K562 (cell line): ENCODE measurements around the gene TSPAN18. TPM values are rescaled to one million over a fixed set of nuclear protein-coding genes. Genes with fewer than 3 reads are reported as not detected.
A peak's percentile ranks its signal among the peaks of the same experiment; 100 is the strongest.

Experiments used
- ATAC-seq: fragments of 200-7000 bp; cut with Tn5 transposase; 3 replicates; pipeline ENCODE4 v1.9.1; 2020; ENCODE audit warnings: moderate library complexity
- BruUV-seq: library from RNA; stranded (reverse); fragments of 400-500 nt; replicated peaks from 2 replicates; lab custom pipeline; 2021; lab: Mats Ljungman, UMichigan
- CTCF ChIA-PET: fragments of 300-600 bp; formaldehyde crosslinking; extraction: SDS; loops from one replicate; lab custom pipeline; 2021; ENCODE audit warnings: low intra/inter-chr PET ratio; lab: Yijun Ruan, JAX
- POLR2A ChIA-PET: fragments of 300-600, 350-650 bp; sonication (Branson Sonifier 250); formaldehyde crosslinking; extraction: SDS; loops from one replicate; lab custom pipeline; 2021; ENCODE audit warnings: antibody characterized with exemption, inconsistent platforms; lab: Yijun Ruan, JAX
- DNase-seq, 4 experiments: peaks; one replicate each; pipeline versions ENCODE4 v3.0.0 to v3.0.0-alpha.2; 2011 to 2018; ENCODE audit warnings: low spot score in 3 of 4, mixed read lengths in 3 of 4; ENCODE audit errors: extremely low read depth in 1 of 4
- FAIRE-seq: peaks from 2 replicates; lab custom pipeline; 2011; peaks lifted over from hg19 to GRCh38; lab: Jason Lieb, UNC
- H2AFZ ChIP-seq: 2 replicates; pipeline ENCODE4 v1.6.0; 2011; ENCODE audit warnings: low read depth, low read length, control low read depth, inconsistent platforms
- H3K27ac ChIP-seq: fragments of 200-600 bp; 3 replicates; pipeline ENCODE4 v1.8.0; 2011; ENCODE audit warnings: low read depth, mild to moderate bottlenecking, control low read depth, inconsistent platforms, low read length, moderate library complexity, mixed read lengths; ENCODE audit errors: extremely low read depth
- H3K27me3 ChIP-seq, 2 experiments: fragments of 300-600 bp in 1 of 2; 2 replicates in 1 of 2; 3 replicates in 1 of 2; pipeline versions ENCODE4 v1.6.0 to v1.8.0; 2011; ENCODE audit warnings: inconsistent platforms in 2 of 2, low read length in 2 of 2, mild to moderate bottlenecking in 1 of 2, mixed read lengths in 1 of 2, moderate library complexity in 1 of 2; ENCODE audit not compliant: control insufficient read depth in 2 of 2, insufficient read depth in 2 of 2
- H3K36me3 ChIP-seq: fragments of 300-600 bp; 3 replicates; pipeline ENCODE4 v1.8.0; 2011; ENCODE audit warnings: mild to moderate bottlenecking, low read length, inconsistent platforms; ENCODE audit not compliant: control insufficient read depth, insufficient read depth
- H3K4me1 ChIP-seq, 2 experiments: fragments of 200-600 bp in 1 of 2; replicated peaks in 1 of 2; 2 replicates in 1 of 2; 3 replicates in 1 of 2; pipeline versions ENCODE4 v1.5.1 to v1.8.0; 2011; ENCODE audit warnings: inconsistent platforms in 2 of 2, low read length in 2 of 2, mild to moderate bottlenecking in 1 of 2, mixed read lengths in 1 of 2, moderate library complexity in 1 of 2; ENCODE audit not compliant: control insufficient read depth in 2 of 2, insufficient read depth in 2 of 2
- H3K4me2 ChIP-seq: 2 replicates; pipeline ENCODE4 v1.6.1; 2011; ENCODE audit warnings: low read length, control low read depth, inconsistent platforms, mixed read lengths; ENCODE audit not compliant: insufficient read depth
- H3K4me3 ChIP-seq: fragments of 200-600 bp; sonication (generic), shearing (Covaris generic); 2 replicates; pipeline ENCODE4 v1.5.1; 2016; ENCODE audit warnings: control low read depth, inconsistent platforms
- H3K79me2 ChIP-seq: fragments of 200-600 bp; 3 replicates; pipeline ENCODE4 v1.8.0; 2011; ENCODE audit warnings: low read length, inconsistent platforms; ENCODE audit not compliant: control insufficient read depth, insufficient read depth
- H3K9ac ChIP-seq, 2 experiments: 2 replicates each; pipeline versions ENCODE4 v1.6.0 to v1.6.1; 2011; ENCODE audit warnings: low read depth in 2 of 2, low read length in 2 of 2, control low read depth in 1 of 2, inconsistent platforms in 1 of 2, mild to moderate bottlenecking in 1 of 2, mixed read lengths in 1 of 2; ENCODE audit not compliant: insufficient read depth in 1 of 2
- H3K9me1 ChIP-seq: one replicate; pipeline ENCODE4 v1.6.0; 2011; ENCODE audit warnings: inconsistent platforms, mild to moderate bottlenecking, low read length, moderate library complexity; ENCODE audit not compliant: control insufficient read depth, insufficient read depth
- H3K9me3 ChIP-seq: replicated peaks from 2 replicates; pipeline ENCODE4 v1.5.1; 2011; ENCODE audit warnings: low read depth, low read length, inconsistent platforms; ENCODE audit not compliant: control insufficient read depth, insufficient read depth
- H4K20me1 ChIP-seq: replicated peaks from 2 replicates; pipeline ENCODE4 v1.6.1; 2011; ENCODE audit warnings: low read length, inconsistent platforms, mixed read lengths; ENCODE audit not compliant: control insufficient read depth, insufficient read depth
- ATF1 ChIP-seq, 2 experiments: fragments of 450-650 bp in 1 of 2; IDR thresholded peaks; 2 replicates each; pipeline ENCODE4 v1.6.1; 2016; ENCODE audit warnings: missing compliant biosample characterization in 1 of 2, missing genetic modification characterization in 1 of 2
- ILF3 ChIP-seq: fragments of 450-650 bp; IDR thresholded peaks from 2 replicates; pipeline ENCODE4 v1.6.1; 2018; ENCODE audit warnings: antibody characterized with exemption, mild to moderate bottlenecking, moderate library complexity, borderline replicate concordance
- MAZ ChIP-seq, 2 experiments: fragments of 450-650 bp in 1 of 2; sonication (generic) in 1 of 2; formaldehyde crosslinking; IDR thresholded peaks in 1 of 2; conservative IDR thresholded peaks in 1 of 2; 2 replicates each; pipeline versions ENCODE4 v1.4.0 to v1.5.0; 2020; ENCODE audit warnings: mild to moderate bottlenecking in 1 of 2, missing genetic modification reagents in 1 of 2
- NR1H2 ChIP-seq: sonication (generic); formaldehyde crosslinking; IDR thresholded peaks from 2 replicates; pipeline ENCODE4 v1.4.0; 2020; ENCODE audit warnings: mild to moderate bottlenecking, missing genetic modification reagents
- PHB2 ChIP-seq: fragments of 450-650 bp; IDR thresholded peaks from 2 replicates; pipeline ENCODE4 v1.6.1; 2017; ENCODE audit warnings: low read depth
- ZNF282 ChIP-seq: sonication (generic); formaldehyde crosslinking; IDR thresholded peaks from 2 replicates; pipeline ENCODE4 v1.8.1; 2023; ENCODE audit warnings: missing genetic modification reagents
- ZNF507 ChIP-seq: conservative IDR thresholded peaks from 2 replicates; pipeline ENCODE4 v1.6.1; 2017; ENCODE audit warnings: missing genetic modification characterization, missing compliant biosample characterization
- ZNF589 ChIP-seq: fragments of 200-800 bp; sonication (Bioruptor generic); IDR thresholded peaks from 2 replicates; pipeline ENCODE4 v1.6.1; 2016; ENCODE audit warnings: low read depth, missing genetic modification characterization, missing compliant biosample characterization
- WGBS: fragments of 100-300 bp; shearing (Covaris generic); methylation state at CpG from one replicate; pipeline ENCODE4 v1.1.6; 2016; ENCODE audit warnings: low coverage, mixed read lengths; ENCODE audit not compliant: insufficient coverage; ENCODE audit errors: missing lambda C conversion rate; 5-methylcytosine and 5-hydroxymethylcytosine counted together
- in situ Hi-C: fragments of 300-500 bp; cut with MboI; formaldehyde crosslinking; loops from 4 replicates; pipeline ENCODE4 v1.15.0; 2018; ENCODE audit warnings: inconsistent platforms, mixed read lengths
- intact Hi-C: fragments of 100-400 bp; cut with micrococcal nuclease; formaldehyde crosslinking; loops from 2 replicates; pipeline ENCODE4 v1.14.2; 2022
- polyA plus RNA-seq, 8 experiments: library from polyadenylated mRNA; depleted of rRNA in 4 of 8; stranded (reverse) in 5 of 8; unstranded in 3 of 8; fragments of >200 nt; fragmentation: Nextera tagmentation in 2 of 8; fragmentation: Illumina TruSeq in 1 of 8; extraction: Ambion mirVana in 2 of 8; extraction: Trizol in 1 of 8; gene quantifications; 2 replicates each; pipeline versions ENCODE4 v1.2.1 to v1.2.3, GENCODE V29; 2011 to 2014; ENCODE audit warnings: inconsistent platforms in 1 of 8, missing spikeins in 1 of 8
- total RNA-seq, 7 experiments: library from RNA; depleted of rRNA in 6 of 7; stranded (reverse); fragments of >200 nt in 6 of 7; fragmentation: Illumina TruSeq in 2 of 7; extraction: Trizol in 2 of 7; gene quantifications; 2 replicates each; pipeline versions ENCODE4 v1.2.1 to v1.2.3, GENCODE V29; 2011 to 2021; ENCODE audit warnings: low replicate concordance in 1 of 7

Gene TSPAN18
- total and polyA plus RNA-seq, 9 of the 15 experiments (the other 6 are each of a cell fraction or from before 2014, with no cell fraction given), result 0.17 to 0.35 (median 0.22) TPM; not detected in 4

- TF ChIP-seq ILF3, result no peak
These were observed 61.2 kb downstream of the TSPAN18 start (continued) for GRCh38 chr11:44787981-44788380.

DNA sequence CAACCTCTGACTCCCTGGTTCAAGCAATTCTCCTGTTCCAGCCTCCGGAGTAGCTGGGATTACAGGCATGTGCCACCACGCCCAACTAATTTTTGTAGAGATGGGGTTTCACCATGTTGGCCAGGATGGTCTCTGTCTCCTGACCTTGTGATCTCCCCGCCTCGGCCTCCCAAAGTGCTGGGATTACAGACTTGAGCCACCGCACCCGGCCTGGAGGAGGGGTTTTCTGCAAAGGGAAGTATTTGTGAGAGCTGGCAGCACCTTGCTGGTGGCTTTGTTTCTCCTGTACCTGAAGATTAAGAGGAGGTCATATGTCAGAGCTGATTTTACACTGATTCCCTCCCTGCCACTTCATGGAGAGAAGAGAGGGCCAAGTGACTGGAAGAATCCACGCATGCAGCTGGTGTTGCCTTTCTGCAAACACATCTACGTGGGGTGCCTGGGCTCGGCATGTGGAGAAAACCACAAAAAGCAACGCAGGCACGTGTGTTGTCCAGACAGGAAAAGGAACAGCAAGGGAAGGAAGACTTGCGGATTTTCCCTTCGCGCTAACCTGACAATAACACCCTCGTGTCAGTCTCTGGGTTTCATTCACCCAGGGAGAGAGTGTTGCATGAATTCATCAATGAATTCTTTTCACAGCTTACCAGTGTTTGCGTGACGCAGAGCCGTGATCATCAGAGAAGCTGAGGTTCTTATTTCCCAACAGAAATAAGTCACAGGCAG is 61.9 kb downstream of the TSPAN18 start:
- ChIA-PET POLR2A (interaction anchor here (0.7 kb wide), 1 partner anchor 1451 kb away, joined by 3 read pairs; no protein-coding TSS in a partner anchor), CTCF (no interaction called here)
- H3K79me2 ChIP-seq, result no peaks in the 10 kb centered on the region
- H3K4me3 ChIP-seq, result no peak overlapping the region
- no peaks in the 10 kb centered on the region; a peak in 2 of 5 replicates for H3K4me1 ChIP-seq
- ATAC-seq, result no peak
- H3K27ac ChIP-seq, result no peak overlapping the region
- in situ Hi-C loops, result no loop called here
- H3K4me2 ChIP-seq, result no peak overlapping the region
- no peaks in the 10 kb centered on the region for H4K20me1 ChIP-seq
- H3K27me3 ChIP-seq, result peaks cover 7 to 37% of the 10 kb centered on the region in 2 experiments; a peak in 4 of 5 replicates
- WGBS, result 22% methylated on average over 15 of the region's 18 CpGs
- H3K36me3 ChIP-seq, result no peaks in the 10 kb centered on the region
- intact Hi-C loops, result loop anchor here (10.0 kb wide), 1 partner anchor 224 kb away; the partner anchor contains the start of gene CD82
- H3K9me1 ChIP-seq, result no peaks in the 10 kb centered on the region
- H3K9ac ChIP-seq, result no peak overlapping the region
- TF ChIP-seq PHB2 (no peak), ZNF589 (CRISPR knock-in tag) (no peak), MAZ (CRISPR knock-in tag; conservative IDR thresholded peaks at IDR 0.05 in 1 of 2, IDR thresholded peaks at IDR 0.05 in 1 of 2) (no peak), ZNF507 (tag) (no peak), ATF1 (CRISPR knock-in tag; IDR thresholded peaks at IDR 0.05) (no peak), ATF1 (tag; IDR thresholded peaks at IDR 0.05) (no peak), ZNF282 (CRISPR knock-in tag) (no peak), NR1H2 (CRISPR knock-in tag) (no peak)
- H3K9me3 ChIP-seq, result no peaks in the 10 kb centered on the region
- 0 out of 2 replicates have a peak overlapping the region, but pooled peaks have one; percentile 24 for H2AFZ ChIP-seq
- DNase-seq, result no peak
- FAIRE-seq, result no peak
- no TSS peak for BruUV-seq
